ENCODE data around the gene STX1A. TPM values are rescaled to one million over a fixed set of nuclear protein-coding genes. Genes with fewer than 3 reads are reported as not detected.

STX1A gene
- total and polyA plus RNA-seq, 2 of the 8 experiments (the other 6 are each of a cell fraction or from before 2014, with no cell fraction given) = 13.5 to 17.5 TPM

- TF ChIP-seq RAD21 (IDR thresholded peaks at IDR 0.05 in 1 of 2, conservative IDR thresholded peaks at IDR 0.05 in 1 of 2; ENCODE audit: low read depth in 2 of 2, low read length in 2 of 2) (no peak), CHD1 (IDR thresholded peaks at IDR 0.05; ENCODE audit: low read depth, low read length) (no peak), HDAC6 (IDR thresholded peaks at IDR 0.05; ENCODE audit: low read depth, low read length) (no peak), SUZ12 (IDR thresholded peaks at IDR 0.05; ENCODE audit: low read length) (no peak), NANOG (IDR thresholded peaks at IDR 0.05; ENCODE audit: insufficient read depth, low read depth, low read length, poor library complexity, severe bottlenecking) (no peak), MAFK (IDR thresholded peaks at IDR 0.05; ENCODE audit: low read depth, low read length) (no peak), USF2 (IDR thresholded peaks at IDR 0.05; ENCODE audit: low read length) (no peak), ZNF274 (IDR thresholded peaks at IDR 0.05; ENCODE audit: borderline replicate concordance, extremely low read depth, low read length) (no peak)
Measured at GRCh38 chr7:73702226-73702625, 17.2 kb downstream of the STX1A start (continued).

All from H1 (cell line).